DOHH2 (cell line): ENCODE results near the gene AK9.

ENCODE experiments used
- EZH2phosphoT487 ChIP-seq: fragments of 200-600 bp; sonication (generic); IDR thresholded peaks from 2 replicates; pipeline ENCODE4 v1.6.1; 2017; ENCODE audit warnings: borderline replicate concordance, mild to moderate bottlenecking, antibody characterized with exemption, low read length, moderate library complexity, mixed read lengths
- TF ChIP-seq, protein P1 (sequence below): fragments of 200-600 bp; sonication (generic); IDR thresholded peaks from one replicate; pipeline ENCODE4 v1.5.1; 2014; ENCODE audit warnings: antibody characterized with exemption, mild to moderate bottlenecking, low read depth, low read length; ENCODE audit not compliant: poor library complexity, severe bottlenecking

DNA sequence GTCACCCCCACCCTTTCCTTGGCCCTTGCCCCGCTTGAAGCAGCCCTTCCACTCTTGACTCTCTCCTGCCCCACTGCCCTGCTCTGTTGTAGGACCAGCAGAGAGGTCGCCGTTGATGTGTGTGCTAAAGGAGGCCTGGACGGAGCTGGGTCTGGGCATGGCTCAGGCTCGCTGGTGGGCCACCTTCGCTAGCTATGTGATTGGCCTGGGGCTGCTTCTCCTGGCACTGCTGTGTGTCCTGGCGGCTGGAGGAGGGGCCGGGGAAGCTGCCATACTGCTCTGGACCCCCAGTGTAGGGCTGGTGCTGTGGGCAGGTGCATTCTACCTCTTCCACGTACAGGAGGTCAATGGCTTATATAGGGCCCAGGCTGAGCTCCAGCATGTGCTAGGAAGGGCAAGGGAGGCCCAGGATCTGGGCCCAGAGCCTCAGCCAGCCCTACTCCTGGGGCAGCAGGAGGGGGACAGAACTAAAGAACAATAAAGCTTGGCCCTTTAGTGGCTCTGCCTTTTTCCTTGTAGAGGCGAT lies 247.5 kb downstream of the AK9 start:
- TF ChIP-seq, protein P1, sequence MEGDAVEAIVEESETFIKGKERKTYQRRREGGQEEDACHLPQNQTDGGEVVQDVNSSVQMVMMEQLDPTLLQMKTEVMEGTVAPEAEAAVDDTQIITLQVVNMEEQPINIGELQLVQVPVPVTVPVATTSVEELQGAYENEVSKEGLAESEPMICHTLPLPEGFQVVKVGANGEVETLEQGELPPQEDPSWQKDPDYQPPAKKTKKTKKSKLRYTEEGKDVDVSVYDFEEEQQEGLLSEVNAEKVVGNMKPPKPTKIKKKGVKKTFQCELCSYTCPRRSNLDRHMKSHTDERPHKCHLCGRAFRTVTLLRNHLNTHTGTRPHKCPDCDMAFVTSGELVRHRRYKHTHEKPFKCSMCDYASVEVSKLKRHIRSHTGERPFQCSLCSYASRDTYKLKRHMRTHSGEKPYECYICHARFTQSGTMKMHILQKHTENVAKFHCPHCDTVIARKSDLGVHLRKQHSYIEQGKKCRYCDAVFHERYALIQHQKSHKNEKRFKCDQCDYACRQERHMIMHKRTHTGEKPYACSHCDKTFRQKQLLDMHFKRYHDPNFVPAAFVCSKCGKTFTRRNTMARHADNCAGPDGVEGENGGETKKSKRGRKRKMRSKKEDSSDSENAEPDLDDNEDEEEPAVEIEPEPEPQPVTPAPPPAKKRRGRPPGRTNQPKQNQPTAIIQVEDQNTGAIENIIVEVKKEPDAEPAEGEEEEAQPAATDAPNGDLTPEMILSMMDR = no peak
- no peak for TF ChIP-seq EZH2phosphoT487
